Activated B cell treated with CpG ODN at 0.5 μM for 24 hours (primary cell): ENCODE results near the gene TRMU. TPM values are rescaled to one million over a fixed set of nuclear protein-coding genes. Genes with fewer than 3 reads are reported as not detected.

Source experiments
- ATAC-seq: fragments of 200-7000 bp; cut with Tn5 transposase; one replicate; pipeline ENCODE4 v1.10.0; 2021; ENCODE audit warnings: low read depth, mild to moderate bottlenecking, moderate library complexity
- CTCF ChIA-PET: fragments of 350-600 bp; sonication (Branson Sonifier 250); formaldehyde crosslinking; loops from one replicate; lab custom pipeline; 2021; ENCODE audit warnings: antibody characterized with exemption; lab: Charles Lee
- POLR2A ChIA-PET: fragments of 350-600 bp; sonication (Branson Sonifier 250); formaldehyde crosslinking; loops from one replicate; lab custom pipeline; 2021; ENCODE audit warnings: antibody characterized with exemption; lab: Charles Lee
- DNase-seq: peaks from one replicate; pipeline ENCODE4 v3.0.0; 2022
- H3K27ac Mint-ChIP-seq: one replicate; pipeline ENCODE4 v1.8.0; 2020; ENCODE audit warnings: mixed read lengths
- H3K27me3 Mint-ChIP-seq: one replicate; pipeline ENCODE4 v1.8.0; 2021; ENCODE audit warnings: mixed read lengths
- H3K36me3 Mint-ChIP-seq: one replicate; pipeline ENCODE4 v1.8.0; 2021; ENCODE audit warnings: low read depth, mixed read lengths
- H3K4me1 Mint-ChIP-seq: one replicate; pipeline ENCODE4 v1.8.0; 2021; ENCODE audit warnings: mixed read lengths
- H3K4me3 Mint-ChIP-seq: one replicate; pipeline ENCODE4 v1.8.0; 2020; ENCODE audit warnings: mild to moderate bottlenecking, mixed read lengths
- H3K9me3 Mint-ChIP-seq: one replicate; pipeline ENCODE4 v1.8.0; 2020; ENCODE audit warnings: mixed read lengths
- CTCF ChIP-seq: fragments of 200-600 bp; IDR thresholded peaks from one replicate; pipeline ENCODE4 v1.8.0; 2022; ENCODE audit warnings: antibody characterized with exemption, mild to moderate bottlenecking
- intact Hi-C: fragments of 100-400 bp; cut with micrococcal nuclease; formaldehyde crosslinking; loops from one replicate; pipeline ENCODE4 v1.15.1; 2024
- total RNA-seq: library from RNA; stranded (reverse); gene quantifications from 2 replicates; pipeline ENCODE4 v1.2.3, GENCODE V29; 2022

Gene TRMU
- total RNA-seq, 1 donor from 2014 or later = 60.0 TPM

- POLR2A ChIA-PET = interaction anchor here (0.8 to 1.6 kb wide), 5 partner anchors 8 to 1001 kb away, joined by 3 to 6 read pairs (median 4); partner anchors contain the start of genes CDPF1, TRMU and TTC38
- no peak for TF ChIP-seq CTCF
- no peaks in the 10 kb centered on the region for H3K9me3 Mint-ChIP-seq
- peaks cover 60% of the 10 kb centered on the region for H3K4me1 Mint-ChIP-seq
- DNase-seq (no peak), ATAC-seq (no peak)
- intact Hi-C loops = no loop called here
- no peaks in the 10 kb centered on the region for H3K27me3 Mint-ChIP-seq
- no peak overlapping the region for H3K27ac Mint-ChIP-seq
- H3K36me3 Mint-ChIP-seq = peaks cover 10% of the 10 kb centered on the region
- CTCF ChIA-PET = no interaction called here
- no peak overlapping the region for H3K4me3 Mint-ChIP-seq
These were observed 46.7 kb upstream of the TRMU start for GRCh38 chr22:46288846-46289243.

GRCh38 chr22:46289244-46289891, 46.1 kb upstream of the TRMU start:
- POLR2A ChIA-PET = interaction anchor here (0.9 to 1.6 kb wide), 4 partner anchors 9 to 1001 kb away, joined by 3 to 6 read pairs (median 4); partner anchors contain the start of genes CDPF1 and TTC38
- Mint-ChIP-seq H3K9me3 (no peaks in the 10 kb centered on the region), H3K27me3 (no peaks in the 10 kb centered on the region), H3K27ac (no peak overlapping the region), H3K36me3 (peaks cover 5% of the 10 kb centered on the region), H3K4me3 (no peak overlapping the region), H3K4me1 (peaks cover 64% of the 10 kb centered on the region)
- TF ChIP-seq CTCF = no peak
- intact Hi-C loops = no loop called here
- DNase-seq (no peak), ATAC-seq (no peak)
- CTCF ChIA-PET = interaction anchor here (0.6 kb wide), 1 partner anchor 36 kb away, joined by 4 read pairs; no protein-coding TSS in a partner anchor

- Mint-ChIP-seq H3K27ac (no peak overlapping the region), H3K9me3 (no peaks in the 10 kb centered on the region), H3K27me3 (no peaks in the 10 kb centered on the region), H3K36me3 (peaks cover 2% of the 10 kb centered on the region), H3K4me1 (peaks cover 70% of the 10 kb centered on the region), H3K4me3 (no peak overlapping the region)
- ChIA-PET POLR2A (interaction anchor here (0.6 to 1.6 kb wide), 2 partner anchors 40 to 149 kb away, joined by 4 to 6 read pairs; partner anchors contain the start of gene CDPF1), CTCF (interaction anchor here (0.6 to 0.7 kb wide), 2 partner anchors 23 to 36 kb away, joined by 3 to 4 read pairs; no protein-coding TSS in a partner anchor)
- no peak for ATAC-seq
- intact Hi-C loops = loop anchor here (10.0 kb wide), 1 partner anchor 295 kb away; no protein-coding TSS in a partner anchor
- no peak for TF ChIP-seq CTCF
- DNase-seq = no peak
These were observed 45.2 kb upstream of the TRMU start for GRCh38 chr22:46290121-46290842.

GRCh38 chr22:46290843-46291785, 44.4 kb upstream of the TRMU start:
- peaks cover 78% of the 10 kb centered on the region for H3K4me1 Mint-ChIP-seq
- no peak overlapping the region for H3K27ac Mint-ChIP-seq
- H3K4me3 Mint-ChIP-seq = no peak overlapping the region
- ATAC-seq = no peak
- POLR2A ChIA-PET = no interaction called here
- CTCF ChIA-PET = interaction anchor here (0.7 kb wide), 1 partner anchor 22 kb away, joined by 3 read pairs; no protein-coding TSS in a partner anchor
- DNase-seq = no peak
- no peaks in the 10 kb centered on the region for H3K9me3 Mint-ChIP-seq
- TF ChIP-seq CTCF = no peak
- intact Hi-C loops = loop anchor here (10.0 kb wide), 1 partner anchor 296 kb away; no protein-coding TSS in a partner anchor
- no peaks in the 10 kb centered on the region for H3K36me3 Mint-ChIP-seq
- H3K27me3 Mint-ChIP-seq = no peaks in the 10 kb centered on the region
